Sigmoid colon (tissue), 3 donors: ENCODE measurements around the gene CD99L2.

Source experiments
- POLR2A ChIP-seq, 2 donors: fragments of 450-650 bp; IDR thresholded peaks; one replicate each; pipeline ENCODE4 v1.6.1; 2016; ENCODE audit warnings: antibody characterized with exemption in 2 of 2, mild to moderate bottlenecking in 2 of 2, moderate library complexity in 2 of 2
- TF ChIP-seq, protein P1 (sequence below), 4 experiments: fragments of 450-650 bp in 3 of 4; fragments of 200-600 bp in 1 of 4; IDR thresholded peaks; one replicate each; pipeline ENCODE4 v1.5.1; 2016 to 2019; ENCODE audit warnings: antibody characterized with exemption in 4 of 4, mild to moderate bottlenecking in 3 of 4, moderate library complexity in 2 of 4

DNA sequence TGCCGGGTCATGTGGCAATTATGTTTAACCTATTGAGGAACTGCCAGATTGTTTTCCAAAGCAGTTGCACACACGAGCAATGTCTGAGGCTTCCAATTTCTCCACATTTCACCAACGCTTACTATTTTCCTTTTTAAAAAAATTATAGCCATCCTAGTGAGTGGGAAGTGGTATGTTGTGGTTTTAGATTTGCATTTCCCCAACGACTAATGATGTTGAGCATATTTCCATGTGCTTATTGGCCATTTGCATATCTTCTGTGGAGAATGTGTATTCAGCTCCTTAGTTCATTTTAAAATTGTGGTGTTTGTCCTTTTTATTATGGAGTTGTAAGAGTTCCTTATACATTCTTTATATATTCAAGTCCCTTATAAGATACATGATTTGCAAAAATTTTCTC is 145.1 kb downstream of the CD99L2 start:
- TF ChIP-seq, protein P1, sequence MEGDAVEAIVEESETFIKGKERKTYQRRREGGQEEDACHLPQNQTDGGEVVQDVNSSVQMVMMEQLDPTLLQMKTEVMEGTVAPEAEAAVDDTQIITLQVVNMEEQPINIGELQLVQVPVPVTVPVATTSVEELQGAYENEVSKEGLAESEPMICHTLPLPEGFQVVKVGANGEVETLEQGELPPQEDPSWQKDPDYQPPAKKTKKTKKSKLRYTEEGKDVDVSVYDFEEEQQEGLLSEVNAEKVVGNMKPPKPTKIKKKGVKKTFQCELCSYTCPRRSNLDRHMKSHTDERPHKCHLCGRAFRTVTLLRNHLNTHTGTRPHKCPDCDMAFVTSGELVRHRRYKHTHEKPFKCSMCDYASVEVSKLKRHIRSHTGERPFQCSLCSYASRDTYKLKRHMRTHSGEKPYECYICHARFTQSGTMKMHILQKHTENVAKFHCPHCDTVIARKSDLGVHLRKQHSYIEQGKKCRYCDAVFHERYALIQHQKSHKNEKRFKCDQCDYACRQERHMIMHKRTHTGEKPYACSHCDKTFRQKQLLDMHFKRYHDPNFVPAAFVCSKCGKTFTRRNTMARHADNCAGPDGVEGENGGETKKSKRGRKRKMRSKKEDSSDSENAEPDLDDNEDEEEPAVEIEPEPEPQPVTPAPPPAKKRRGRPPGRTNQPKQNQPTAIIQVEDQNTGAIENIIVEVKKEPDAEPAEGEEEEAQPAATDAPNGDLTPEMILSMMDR (IDR thresholded peaks at IDR 0.05), result no peak
- TF ChIP-seq POLR2A (IDR thresholded peaks at IDR 0.05), result no peak
